SK-N-SH treated with all-trans-retinoic acid at 6 μM for 48 hours (cell line): ENCODE measurements around the gene PWWP3B.

Source experiments
- ATAC-seq: fragments of 200-7000 bp; cut with Tn5 transposase; 3 replicates; pipeline ENCODE4 v1.9.1; 2020; ENCODE audit warnings: mild to moderate bottlenecking, moderate library complexity
- BACH2 ChIP-seq: fragments of 250-450 bp; sonication (Bioruptor Pico); IDR thresholded peaks from 2 replicates; pipeline ENCODE4 v1.9.0; 2021; ENCODE audit warnings: mild to moderate bottlenecking, borderline replicate concordance
- CSRNP3 ChIP-seq: fragments of 250-450 bp; sonication (Bioruptor Pico); IDR thresholded peaks from 2 replicates; pipeline ENCODE4 v1.5.1; 2021; ENCODE audit warnings: mild to moderate bottlenecking, moderate library complexity
- ESRRG ChIP-seq: fragments of 250-450 bp; sonication (Bioruptor Pico); IDR thresholded peaks from 2 replicates; pipeline ENCODE4 v1.6.1; 2021; ENCODE audit warnings: mild to moderate bottlenecking
- GLIS3 ChIP-seq: fragments of 250-450 bp; sonication (Bioruptor Pico); IDR thresholded peaks from 2 replicates; pipeline ENCODE4 v1.5.0; 2020; ENCODE audit warnings: mild to moderate bottlenecking, moderate library complexity
- OSR1 ChIP-seq: fragments of 250-450 bp; sonication (Bioruptor Pico); IDR thresholded peaks from 2 replicates; pipeline ENCODE4 v1.8.0; 2022; ENCODE audit warnings: moderate library complexity, mild to moderate bottlenecking, inconsistent platforms
- PATZ1 ChIP-seq: fragments of 250-450 bp; sonication (Bioruptor Pico); IDR thresholded peaks from 2 replicates; pipeline ENCODE4 v1.8.0; 2020; ENCODE audit warnings: mild to moderate bottlenecking, moderate library complexity, borderline replicate concordance
- RARB ChIP-seq: fragments of 250-450 bp; sonication (Bioruptor Pico); IDR thresholded peaks from 2 replicates; pipeline ENCODE4 v1.8.0; 2021; ENCODE audit warnings: mild to moderate bottlenecking, moderate library complexity
- SNAI2 ChIP-seq: fragments of 250-450 bp; sonication (Bioruptor Pico); IDR thresholded peaks from 2 replicates; pipeline ENCODE4 v1.5.0; 2020; ENCODE audit warnings: mild to moderate bottlenecking, moderate library complexity
- TOX ChIP-seq: fragments of 250-450 bp; sonication (Bioruptor Pico); IDR thresholded peaks from 2 replicates; pipeline ENCODE4 v1.8.0; 2021; ENCODE audit warnings: mild to moderate bottlenecking, moderate library complexity, borderline replicate concordance
- TSHZ2 ChIP-seq: fragments of 250-450 bp; sonication (Bioruptor Pico); IDR thresholded peaks from 2 replicates; pipeline ENCODE4 v1.5.0; 2020; ENCODE audit warnings: mild to moderate bottlenecking, moderate library complexity
- ZC3H10 ChIP-seq: fragments of 250-450 bp; sonication (Bioruptor Pico); IDR thresholded peaks from 2 replicates; pipeline ENCODE4 v1.5.1; 2021; ENCODE audit warnings: mild to moderate bottlenecking, moderate library complexity
- ZFP3 ChIP-seq: fragments of 250-450 bp; sonication (Bioruptor Pico); IDR thresholded peaks from 2 replicates; pipeline ENCODE4 v1.5.0; 2020; ENCODE audit warnings: mild to moderate bottlenecking, moderate library complexity
- ZFP30 ChIP-seq: fragments of 450-650 bp; formaldehyde crosslinking; IDR thresholded peaks from 2 replicates; pipeline ENCODE4 v1.5.0; 2022; ENCODE audit warnings: mild to moderate bottlenecking, moderate library complexity
- ZNF565 ChIP-seq: fragments of 450-650 bp; formaldehyde crosslinking; conservative IDR thresholded peaks from 2 replicates; pipeline ENCODE4 v1.5.0; 2020; ENCODE audit warnings: low read depth, mild to moderate bottlenecking, moderate library complexity
- ZNF70 ChIP-seq: fragments of 450-650 bp; formaldehyde crosslinking; IDR thresholded peaks from 2 replicates; pipeline ENCODE4 v1.5.0; 2020; ENCODE audit warnings: mild to moderate bottlenecking, moderate library complexity

PWWP3B gene

GRCh38 chrX:106208154-106208553 is 40.0 kb downstream of the PWWP3B start:
- ATAC-seq = no peak
- TF ChIP-seq ZC3H10 (CRISPR knock-in tag) = no peak
- no peak for TF ChIP-seq CSRNP3 (CRISPR knock-in tag)
- no peak for TF ChIP-seq TOX (CRISPR knock-in tag)
- TF ChIP-seq TSHZ2 (CRISPR knock-in tag) = no peak
- no peak for TF ChIP-seq PATZ1
- TF ChIP-seq BACH2 (CRISPR knock-in tag) = no peak
- no peak for TF ChIP-seq RARB (CRISPR knock-in tag)
- TF ChIP-seq SNAI2 (CRISPR knock-in tag) = no peak
- TF ChIP-seq OSR1 = no peak
- TF ChIP-seq ZFP30 (CRISPR knock-in tag) = no peak
- TF ChIP-seq ESRRG (CRISPR knock-in tag) = no peak
- TF ChIP-seq ZNF70 (CRISPR knock-in tag) = no peak
- no peak for TF ChIP-seq ZFP3 (CRISPR knock-in tag)
- TF ChIP-seq ZNF565 (CRISPR knock-in tag) = no peak
- no peak for TF ChIP-seq GLIS3 (CRISPR knock-in tag)
- TF ChIP-seq, all 23 proteins: peak for 0
